NCI-H2081 treated with DMSO at 0.1 percent for 48 hours (cell line): ENCODE results near the gene ARX.

Experiments
- DNase-seq: peaks from one replicate; lab custom pipeline; 2025; lab: John Stamatoyannopoulos, UW

The ARX gene

DNA sequence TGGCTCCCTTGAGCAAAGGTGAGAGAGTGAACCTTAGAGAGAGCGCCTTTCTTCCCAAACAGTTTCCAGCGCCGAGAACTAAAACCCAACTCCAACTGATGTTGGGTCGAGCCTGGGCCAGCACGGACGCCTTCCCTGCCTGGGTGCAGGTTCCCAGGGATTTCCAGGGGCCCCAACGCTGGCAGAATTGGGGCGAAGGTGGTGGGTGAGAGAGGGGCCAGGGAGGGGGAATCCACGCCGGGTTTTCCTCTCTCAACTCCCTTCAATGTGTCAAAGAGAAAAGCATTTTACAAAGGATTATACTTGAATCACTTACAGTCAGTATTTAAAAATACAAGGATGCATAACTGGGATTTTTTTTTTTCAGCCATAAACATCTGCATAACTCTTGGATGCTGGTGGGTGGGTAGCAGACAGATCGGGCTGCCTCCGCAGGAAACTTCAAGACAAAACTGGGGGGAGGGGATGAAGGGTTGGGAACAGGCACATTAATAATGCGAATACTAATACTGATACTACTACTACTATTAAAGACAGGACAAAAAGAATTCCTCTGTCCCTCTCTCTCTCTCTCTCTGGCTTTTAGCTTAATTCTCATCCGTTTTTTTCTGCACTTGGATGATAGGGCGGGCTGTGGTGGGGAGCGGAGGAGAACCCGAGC, 1.3 kb upstream of the ARX start:
- DNase-seq, result no peak

DNA sequence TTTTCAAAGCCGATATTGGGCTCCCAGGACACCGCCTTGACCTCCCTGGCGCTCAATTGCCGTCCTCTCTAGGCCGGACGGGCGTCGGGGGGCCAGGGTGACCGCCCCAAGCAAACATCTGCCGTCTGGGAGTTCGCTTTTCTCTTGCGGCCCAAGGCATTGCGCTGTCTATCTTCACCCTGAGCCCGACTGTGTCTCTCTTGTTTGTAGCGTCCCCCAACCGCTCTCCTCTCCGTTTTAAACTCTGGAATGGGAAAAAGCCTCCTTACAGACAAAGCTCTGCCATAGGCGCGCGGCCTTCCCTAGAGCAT, 551 bp upstream of the ARX start:
- no peak for DNase-seq

DNA sequence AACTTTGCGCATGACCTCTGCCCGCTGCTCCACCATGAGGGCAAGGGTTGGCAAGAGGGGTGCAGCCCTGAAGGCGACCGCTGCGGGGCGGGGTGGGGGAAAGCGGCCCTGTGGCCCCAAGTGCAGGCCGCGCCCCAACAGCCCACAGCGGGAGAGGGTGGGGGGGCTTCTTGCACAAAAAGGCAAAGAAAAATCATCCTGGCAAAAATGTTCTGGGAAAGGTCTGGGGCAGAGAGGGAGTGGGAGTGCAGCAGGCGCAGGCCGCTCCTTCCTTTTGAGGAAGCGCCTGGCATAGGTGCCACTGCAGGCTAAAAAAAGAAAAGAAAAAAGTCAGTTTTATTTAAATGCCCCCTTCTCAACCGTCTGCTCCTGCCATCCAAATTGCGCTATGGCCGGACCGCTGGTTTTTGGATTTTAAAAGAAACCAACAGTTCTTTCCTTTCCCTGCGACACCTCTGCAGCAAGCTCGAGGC, 1.4 kb downstream of the ARX start:
- no peak for DNase-seq

DNA sequence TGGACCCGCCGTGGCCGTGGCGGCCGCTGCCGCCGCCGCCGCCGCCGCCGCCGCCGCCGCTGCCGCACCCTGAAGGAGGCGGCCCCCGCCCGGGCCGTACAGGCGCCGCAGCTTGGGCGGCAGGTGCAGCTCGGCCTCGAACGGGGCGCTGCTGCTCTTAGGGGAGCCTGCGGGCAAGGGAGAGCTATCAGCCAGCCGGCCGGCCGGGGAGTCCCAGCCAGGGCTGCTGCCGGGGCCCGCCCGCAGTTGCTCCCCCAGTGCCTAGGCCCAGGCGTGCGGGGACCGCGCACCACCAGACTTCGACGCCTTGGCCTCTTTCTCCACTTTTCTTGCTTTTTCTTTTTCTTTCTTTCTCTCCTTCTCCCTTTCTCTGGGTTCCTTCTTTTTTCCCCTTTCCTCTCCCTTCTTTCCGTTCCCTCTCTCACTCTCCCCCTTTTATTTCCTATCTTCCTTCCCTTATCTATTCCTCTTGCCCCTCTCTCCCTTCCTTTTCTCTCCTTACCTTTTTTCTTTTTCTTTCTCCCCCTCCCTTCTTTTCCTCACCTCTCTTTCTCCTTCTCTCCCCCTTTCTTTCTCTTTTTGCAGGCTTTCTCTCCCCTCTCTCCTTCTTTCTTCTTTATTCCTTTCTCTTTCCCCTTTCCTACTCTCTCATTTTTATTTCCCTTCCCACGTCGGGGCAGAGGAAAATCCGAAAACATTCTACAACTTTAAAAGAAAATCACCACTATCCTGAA, 2.0 kb downstream of the ARX start:
- no peak for DNase-seq

DNA sequence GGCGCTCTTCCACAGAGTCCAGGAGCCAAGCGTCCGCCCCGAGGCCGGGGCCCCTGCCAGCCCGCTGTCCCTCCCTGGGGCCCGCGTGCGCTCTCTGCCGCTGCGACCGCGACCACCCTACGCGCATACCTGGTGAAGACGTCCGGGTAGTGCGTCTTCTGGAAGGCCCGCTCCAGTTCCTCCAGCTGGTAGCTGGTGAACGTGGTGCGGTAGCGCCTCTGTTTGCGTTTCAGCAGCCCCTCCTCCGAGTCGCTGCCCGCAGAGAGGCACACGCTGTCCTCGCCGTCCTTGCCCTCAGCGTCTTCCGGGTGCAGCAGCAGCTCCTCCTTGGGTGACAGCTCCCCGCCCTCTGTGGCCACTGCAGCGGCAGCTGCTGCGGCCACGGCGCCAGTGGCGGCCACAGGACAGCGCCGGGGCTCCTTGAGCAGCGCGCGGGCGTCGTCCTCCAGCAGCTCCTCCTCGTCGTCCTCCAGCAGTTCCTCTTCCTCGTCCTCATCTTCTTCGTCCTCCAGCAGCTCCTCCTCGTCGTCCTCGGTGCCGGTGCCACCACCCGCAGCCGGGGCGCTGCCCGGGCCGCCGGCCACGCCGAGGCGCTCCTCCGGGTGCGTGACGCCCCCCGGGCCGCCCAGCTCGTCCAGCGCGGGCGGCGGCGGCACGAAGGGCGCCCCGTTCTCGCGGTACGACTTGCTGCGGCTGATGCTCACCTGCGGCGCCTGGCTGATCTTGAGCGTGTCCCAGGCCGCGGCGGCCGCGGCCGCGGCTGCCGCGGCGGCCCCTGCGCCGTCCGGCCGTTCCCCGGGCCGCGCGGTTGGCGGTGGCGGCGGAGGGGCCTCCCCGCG, 2.8 kb downstream of the ARX start:
- no peak for DNase-seq

DNA sequence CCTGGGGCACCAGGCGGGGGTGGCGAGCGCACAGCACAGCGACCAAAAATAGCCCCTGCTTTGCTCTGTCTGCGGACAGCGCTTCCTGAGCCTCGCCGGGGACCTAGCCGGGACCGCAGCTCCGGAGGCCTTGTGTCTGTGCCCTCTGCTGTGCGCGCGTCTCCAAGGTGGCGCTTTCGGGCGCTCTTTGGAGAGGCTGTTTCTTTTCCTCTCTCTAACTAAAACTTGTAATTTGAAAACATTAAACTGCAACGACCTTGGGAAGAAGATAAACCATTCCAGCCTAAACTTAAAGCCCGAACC, 3.4 kb downstream of the ARX start:
- no peak for DNase-seq

DNA sequence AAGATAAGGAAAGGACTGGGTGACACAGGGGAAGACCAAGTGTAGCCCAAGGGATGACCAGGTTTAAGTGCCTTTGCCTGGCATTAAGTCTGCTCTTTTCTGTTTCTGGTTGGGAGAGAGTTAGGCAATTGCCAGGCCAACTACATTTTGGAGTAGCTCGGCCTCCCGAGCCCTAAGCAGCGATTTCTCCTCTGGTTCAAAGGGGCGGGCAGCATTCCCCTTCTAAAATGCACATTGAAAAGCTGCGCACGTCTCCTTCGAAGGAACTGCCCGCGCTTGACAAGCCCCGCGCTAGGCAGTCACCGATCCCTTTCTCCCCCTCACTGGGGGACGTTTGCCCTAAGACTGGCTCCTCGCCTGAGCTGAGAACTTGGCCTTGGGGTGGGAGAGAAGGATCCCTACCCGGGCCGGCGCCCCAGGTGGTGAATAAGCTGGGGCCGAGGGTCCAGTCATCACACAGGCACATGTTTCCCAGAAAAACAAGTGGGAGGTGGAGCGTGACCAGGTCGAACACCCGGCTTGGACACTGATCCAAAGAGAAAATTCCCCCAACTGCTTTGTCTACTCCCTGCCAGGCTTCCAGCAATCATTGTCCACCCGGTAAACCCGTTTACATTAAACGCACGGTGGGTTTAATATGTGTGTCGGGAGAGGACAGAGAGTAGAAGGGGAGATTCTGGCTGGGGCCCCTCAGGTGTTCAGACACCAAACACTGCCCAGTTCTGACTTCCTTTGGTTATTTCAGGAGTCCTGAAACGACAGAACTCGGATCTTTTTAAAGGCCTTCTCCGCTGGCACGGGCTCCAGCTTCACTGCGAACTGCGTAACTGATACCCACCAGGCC, 4.0 kb downstream of the ARX start:
- no peak for DNase-seq

DNA sequence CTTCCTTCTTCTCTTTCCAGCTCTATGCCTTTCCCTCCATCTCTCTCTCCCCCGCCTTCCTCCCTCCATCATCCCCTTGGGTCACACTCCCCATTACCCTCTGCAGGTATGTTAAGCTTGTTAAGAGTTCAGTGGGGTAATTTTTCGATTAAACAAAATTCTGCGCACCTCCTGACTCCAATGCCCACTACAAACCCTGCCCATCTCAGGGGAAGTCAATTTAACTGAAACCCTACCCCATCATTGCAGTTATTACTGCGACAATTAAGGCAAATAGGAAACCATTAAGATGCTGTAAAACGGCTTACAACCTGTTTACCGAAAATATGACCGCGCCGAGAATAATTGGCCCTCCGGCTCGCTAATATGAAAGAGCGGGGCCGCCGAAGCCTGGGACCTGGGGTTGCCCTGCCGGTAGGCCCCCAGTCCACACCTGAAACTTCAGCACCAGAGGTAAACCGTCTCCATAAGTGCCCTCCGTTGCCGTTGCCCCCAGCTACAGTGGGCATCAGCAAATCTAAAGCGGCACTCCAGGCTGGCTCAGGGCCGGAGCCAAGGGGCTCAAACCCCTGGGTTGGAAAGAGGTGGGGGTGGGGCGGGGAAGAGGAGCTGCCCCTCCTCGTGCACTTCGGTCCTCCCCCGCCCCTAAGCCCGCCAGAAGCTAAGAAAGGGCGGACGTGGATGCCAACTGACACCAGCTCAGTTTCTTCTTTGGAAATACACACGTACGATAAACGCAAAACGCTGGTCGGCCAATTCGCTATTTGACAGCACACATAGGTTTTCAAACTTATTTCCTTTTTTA, 4.8 kb downstream of the ARX start:
- no peak for DNase-seq

DNA sequence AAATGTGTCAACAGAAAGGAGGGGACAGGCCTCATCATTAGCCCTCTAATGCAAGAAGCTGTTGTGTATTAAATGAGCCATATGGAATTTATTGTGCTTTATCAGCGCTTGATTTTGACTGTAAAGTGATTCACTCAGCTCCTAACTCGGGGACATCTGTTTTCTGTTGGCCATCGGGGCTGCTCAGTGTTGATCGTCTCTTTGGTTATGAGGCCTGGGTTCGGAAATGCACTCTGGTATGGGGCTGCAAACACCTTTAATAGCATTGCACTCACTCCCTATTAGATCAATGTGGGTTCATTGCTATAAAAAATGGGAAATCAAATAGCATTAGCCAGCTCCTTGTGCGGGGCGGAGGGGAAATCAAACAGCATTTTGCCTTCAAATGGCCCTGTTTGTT, 6.4 kb downstream of the ARX start:
- no peak for DNase-seq

DNA sequence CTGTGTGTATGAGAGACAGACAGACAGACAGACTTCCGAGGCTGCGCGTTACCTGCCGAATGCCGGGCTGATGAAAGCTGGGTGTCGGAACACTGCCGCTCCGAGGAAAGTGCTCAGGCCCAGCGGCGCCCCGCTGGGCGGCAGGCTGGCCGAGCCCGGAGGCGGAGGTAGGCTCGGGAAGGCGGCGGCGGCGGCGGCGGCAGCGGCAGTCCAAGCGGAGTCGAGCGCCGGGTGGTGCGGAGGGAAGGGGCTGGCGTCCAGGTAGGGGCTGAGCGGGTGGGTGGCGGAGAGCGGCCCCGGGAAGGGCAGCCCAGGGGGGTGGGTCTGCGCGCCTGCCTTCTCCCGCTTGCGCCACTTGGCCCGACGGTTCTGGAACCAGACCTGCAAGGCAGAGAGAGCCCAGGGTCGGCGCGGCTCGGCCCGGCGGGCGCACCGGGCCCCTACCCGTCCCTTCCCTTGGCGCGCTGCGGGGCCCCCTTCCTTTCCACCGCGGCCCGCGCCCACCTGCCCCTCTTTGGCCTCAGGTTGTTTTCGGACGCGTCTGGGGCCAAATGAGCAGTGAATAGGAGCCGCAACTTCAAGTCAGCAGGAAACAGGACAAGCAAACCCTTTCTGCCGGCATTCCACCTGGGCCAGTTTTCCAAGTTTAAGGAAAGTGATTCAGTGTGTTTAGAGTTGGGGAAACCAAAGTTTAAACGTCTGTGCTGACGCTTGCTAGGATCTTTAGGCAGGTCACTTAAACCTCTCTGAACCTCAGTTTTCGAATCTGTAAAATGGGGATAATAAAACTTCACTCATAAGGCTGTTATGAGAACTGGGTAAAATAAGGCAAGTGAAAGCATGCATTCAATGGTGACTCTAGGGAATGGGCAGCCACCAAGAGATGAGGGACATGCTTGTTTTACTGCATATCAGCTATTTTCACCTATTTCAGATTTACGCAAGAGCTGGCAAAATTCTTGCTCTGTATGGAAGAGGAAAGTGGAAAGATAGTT, 8.4 kb downstream of the ARX start:
- DNase-seq, result no peak

DNA sequence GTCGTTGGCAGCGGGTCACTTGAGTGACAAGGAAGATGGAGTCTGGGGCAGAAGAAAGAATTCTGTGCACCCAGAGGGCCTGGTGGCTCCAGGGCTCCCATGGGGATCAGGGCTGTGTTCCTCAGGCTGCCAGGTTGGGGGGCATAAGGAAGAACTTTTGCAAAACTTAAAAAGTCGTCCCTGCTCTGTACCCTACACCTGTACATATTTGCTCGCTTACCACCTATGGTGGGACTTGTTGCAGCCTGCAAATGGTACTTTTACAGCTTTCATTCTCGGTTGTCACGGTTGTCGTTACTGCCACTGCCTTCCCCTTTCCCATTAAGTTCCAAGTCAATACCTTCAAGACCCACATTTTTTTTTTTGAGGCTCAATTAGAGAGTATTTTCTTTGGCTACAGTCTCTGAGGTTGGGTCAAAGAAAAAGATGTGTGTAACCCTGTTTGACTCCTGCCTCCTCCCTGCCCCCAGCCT, 9.1 kb downstream of the ARX start:
- DNase-seq, result no peak

DNA sequence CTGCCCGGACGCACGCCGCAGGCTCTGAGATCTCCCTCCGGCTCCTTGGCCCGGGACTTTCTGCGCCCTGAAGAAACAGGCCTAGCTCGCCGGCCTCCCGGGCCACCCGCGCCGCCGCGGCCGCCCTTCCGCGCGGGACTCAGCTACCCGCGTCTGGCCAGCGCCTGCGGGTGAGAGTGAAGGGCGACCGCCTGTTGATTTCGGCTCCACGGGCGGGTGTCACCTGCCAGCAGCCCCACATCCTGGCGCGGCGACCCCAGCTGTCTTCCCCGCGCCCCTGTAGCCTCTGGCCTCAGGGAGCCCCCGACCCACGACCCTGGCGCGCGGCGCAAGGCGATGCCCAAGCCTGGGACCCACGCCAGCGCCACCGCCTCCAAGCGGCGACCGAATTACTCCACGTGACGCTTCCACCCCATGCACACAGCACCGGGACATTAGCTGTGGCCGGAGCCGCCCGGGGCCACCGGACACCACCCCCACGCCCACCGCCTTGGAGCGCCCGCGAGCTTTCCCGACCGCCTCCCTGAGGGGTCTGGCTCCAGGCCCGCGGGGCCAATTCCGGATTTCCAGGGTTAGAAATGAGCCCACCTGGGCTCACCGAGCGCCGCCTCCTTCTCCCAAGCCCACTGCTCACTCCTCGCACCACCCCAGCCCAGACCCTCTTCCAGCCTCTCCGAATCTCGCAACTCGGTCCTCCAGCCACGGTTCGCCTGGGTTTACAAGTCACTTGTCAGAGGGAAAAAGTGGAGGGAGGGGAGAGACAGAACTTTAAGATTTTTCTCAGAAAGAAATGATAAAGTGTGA, 10.2 kb downstream of the ARX start:
- no peak for DNase-seq

DNA sequence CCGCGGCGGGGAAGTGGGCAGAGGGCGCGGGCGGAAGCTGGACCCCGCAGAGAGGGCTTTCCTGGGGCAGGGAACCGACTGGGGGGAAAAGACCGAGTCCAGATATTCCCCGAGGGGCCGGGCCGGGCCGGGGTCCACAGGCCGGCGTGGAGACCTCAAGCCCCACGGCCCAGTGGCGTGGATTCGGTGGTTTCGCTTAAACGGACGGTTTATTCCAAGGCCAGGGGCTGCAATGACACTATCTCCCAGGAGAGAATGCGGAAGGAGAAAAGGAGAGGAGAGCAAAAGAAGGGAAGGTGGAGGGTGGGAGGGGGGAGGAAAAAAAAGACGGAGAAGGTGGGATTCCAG, 10.8 kb downstream of the ARX start:
- DNase-seq, result no peak

DNA sequence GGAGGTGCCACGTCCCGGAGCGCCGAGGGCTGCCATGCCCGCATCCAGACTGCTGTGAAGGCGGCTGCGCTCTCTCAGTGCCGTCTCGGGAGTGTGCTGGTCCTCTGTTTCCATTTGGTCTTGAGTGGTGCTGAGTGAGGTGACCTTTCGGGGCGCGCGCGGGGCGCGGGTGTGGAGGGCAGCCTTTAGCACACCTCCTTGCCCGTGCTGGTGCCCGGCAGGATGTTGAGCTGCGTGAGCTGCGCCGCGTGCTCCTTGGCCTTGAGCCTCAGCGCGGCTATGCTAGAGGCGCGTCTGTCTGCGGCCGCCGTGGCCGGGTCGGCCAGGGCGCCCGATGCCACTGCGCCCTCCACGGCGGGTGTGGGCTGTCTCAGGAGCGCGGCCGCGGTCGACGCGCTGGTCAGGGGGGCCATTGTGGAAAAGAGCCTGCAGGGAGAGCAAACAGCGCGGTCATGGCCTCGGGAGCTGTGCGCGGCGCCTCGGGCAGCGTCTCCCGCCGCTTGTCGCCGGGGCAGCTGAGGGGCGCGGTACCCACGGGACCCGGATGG, 11.2 kb downstream of the ARX start:
- DNase-seq, result no peak

DNA sequence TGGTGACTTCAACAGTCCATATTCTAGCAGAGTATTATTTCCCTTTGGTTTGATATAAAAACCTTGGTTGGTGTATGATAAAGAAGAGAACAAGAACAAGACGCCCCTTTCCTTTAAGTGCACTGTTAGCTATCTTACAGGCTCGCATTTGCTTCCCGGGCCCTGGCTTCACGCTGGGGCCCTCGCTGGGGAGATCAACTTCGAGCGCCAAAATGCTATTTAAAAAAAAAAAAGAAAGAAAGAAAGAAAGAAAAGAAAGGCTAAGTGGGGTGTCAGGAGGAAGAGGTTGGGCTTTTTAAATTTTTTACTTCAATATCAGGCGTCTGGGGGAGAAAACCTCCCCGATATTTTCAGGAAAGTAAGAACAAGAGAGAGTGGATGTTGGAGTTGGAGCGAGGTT, 11.7 kb downstream of the ARX start:
- DNase-seq, result no peak

DNA sequence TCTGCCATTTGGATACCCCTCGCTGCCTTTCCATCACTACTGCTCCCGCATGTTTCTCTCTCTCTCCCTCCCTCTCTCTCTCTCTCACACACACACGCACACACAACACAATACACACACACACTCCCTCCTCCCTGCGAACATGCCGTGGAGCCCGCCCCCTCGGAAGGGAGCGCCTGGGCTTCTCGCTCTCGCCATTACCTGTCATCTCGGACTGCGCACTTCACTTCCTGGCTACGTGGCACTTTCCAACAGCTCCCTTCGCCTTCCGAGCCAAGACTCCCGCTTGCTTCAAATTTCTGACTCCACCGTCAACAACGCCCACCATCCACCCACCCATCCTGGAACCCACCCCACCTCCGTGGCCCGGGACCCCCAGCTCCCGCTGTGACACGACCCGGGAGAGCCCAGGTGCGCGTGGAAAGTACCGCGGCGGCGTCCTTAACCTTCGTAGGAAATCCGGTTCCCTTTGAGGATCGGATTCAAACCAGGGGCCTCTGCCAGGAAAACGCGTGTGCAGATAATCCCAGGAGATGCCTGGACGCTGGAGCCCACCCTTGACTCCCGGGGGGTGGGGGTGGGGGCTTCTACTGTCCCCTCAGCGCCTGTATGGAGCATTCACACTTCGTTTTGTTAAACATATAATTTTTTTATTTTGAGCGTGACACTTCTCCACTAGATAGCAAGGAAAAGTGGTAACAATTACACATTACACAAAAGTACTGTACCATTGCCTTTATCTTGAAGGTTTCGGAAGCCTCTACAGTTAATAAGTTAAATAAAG, 12.5 kb downstream of the ARX start:
- no peak for DNase-seq

DNA sequence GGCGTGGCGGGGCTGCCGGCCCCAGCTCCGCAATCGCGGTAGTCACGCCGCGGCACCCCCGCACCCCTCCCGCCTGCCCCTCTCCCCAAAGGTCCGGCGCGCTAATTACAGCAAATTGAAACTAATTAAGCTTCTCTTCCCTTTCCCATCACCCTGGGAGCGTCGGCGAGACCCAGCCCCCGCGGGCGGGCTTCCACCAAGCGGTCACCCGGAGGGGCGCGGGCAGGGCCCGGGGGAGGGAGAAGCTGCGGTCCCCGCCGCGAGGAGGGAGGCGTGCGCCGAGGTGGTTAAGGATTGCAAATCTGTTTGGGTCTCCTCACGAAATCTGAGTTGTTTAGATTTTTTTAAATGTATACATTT, 13.1 kb downstream of the ARX start:
- DNase-seq, result no peak
